LoVo (cell line): ENCODE data around the gene IQSEC1.

Experiments used
- DNase-seq: peaks from one replicate; pipeline ENCODE4 v3.0.0-alpha.2; 2016; ENCODE audit warnings: low spot score

Gene IQSEC1

GRCh38 chr3:13073326-13074005 lies at the start of gene IQSEC1:
Gene IQSEC1, minus strand, starts transcription at chr3:13073429. Its CDS starts 415 bp downstream, at chr3:13073014.
- no peak for DNase-seq

- DNase-seq, result no peak
Measured at GRCh38 chr3:13122081-13123012, 49.1 kb upstream of the IQSEC1 start.

- DNase-seq, result no peak
Measured at GRCh38 chr3:13121553-13122001, 48.3 kb upstream of the IQSEC1 start.

- DNase-seq, result no peak
Measured at GRCh38 chr3:13120928-13121552, 47.8 kb upstream of the IQSEC1 start.

- DNase-seq, result no peak
Measured at GRCh38 chr3:13120289-13120927, 47.2 kb upstream of the IQSEC1 start.

GRCh38 chr3:13119471-13120220 lies 46.4 kb upstream of the IQSEC1 start:
- DNase-seq, result no peak

- no peak for DNase-seq
Measured at GRCh38 chr3:13116426-13116825, 43.2 kb upstream of the IQSEC1 start.

- no peak for DNase-seq
Measured at GRCh38 chr3:13115991-13116390, 42.8 kb upstream of the IQSEC1 start.

GRCh38 chr3:13115576-13115910 lies 42.3 kb upstream of the IQSEC1 start:
- DNase-seq, result no peak

GRCh38 chr3:13114811-13115575 lies 41.8 kb upstream of the IQSEC1 start:
- DNase-seq, result no peak

GRCh38 chr3:13113346-13114330 lies 40.4 kb upstream of the IQSEC1 start:
- DNase-seq, result no peak

- no peak for DNase-seq
Measured at GRCh38 chr3:13112521-13113345, 39.5 kb upstream of the IQSEC1 start.

- DNase-seq, result no peak
Measured at GRCh38 chr3:13111873-13112520, 38.8 kb upstream of the IQSEC1 start.

GRCh38 chr3:13111173-13111872 lies 38.1 kb upstream of the IQSEC1 start:
- no peak for DNase-seq

- DNase-seq, result no peak
Measured at GRCh38 chr3:13110678-13111116, 37.5 kb upstream of the IQSEC1 start.

- no peak for DNase-seq
Measured at GRCh38 chr3:13109516-13109915, 36.3 kb upstream of the IQSEC1 start.

GRCh38 chr3:13108861-13109260 lies 35.6 kb upstream of the IQSEC1 start:
- DNase-seq, result no peak
